Activated CD4-positive, CD25-positive, alpha-beta regulatory T cell treated with anti-CD3 and anti-CD28 coated beads, Interleukin-2, amount 50 U/mL, for 16 hours (primary cell): ENCODE measurements around the gene CAMKK2.
"Not testable (repeated sequence)": the region's sequence is repeated elsewhere in the genome, so short reads cannot be mapped to it uniquely, and the experiment has no call there.

Source experiments
- DNase-seq: peaks from one replicate; pipeline ENCODE4 v3.0.0-alpha.2; 2020; ENCODE audit warnings: low read depth, low spot score

The CAMKK2 gene

DNA sequence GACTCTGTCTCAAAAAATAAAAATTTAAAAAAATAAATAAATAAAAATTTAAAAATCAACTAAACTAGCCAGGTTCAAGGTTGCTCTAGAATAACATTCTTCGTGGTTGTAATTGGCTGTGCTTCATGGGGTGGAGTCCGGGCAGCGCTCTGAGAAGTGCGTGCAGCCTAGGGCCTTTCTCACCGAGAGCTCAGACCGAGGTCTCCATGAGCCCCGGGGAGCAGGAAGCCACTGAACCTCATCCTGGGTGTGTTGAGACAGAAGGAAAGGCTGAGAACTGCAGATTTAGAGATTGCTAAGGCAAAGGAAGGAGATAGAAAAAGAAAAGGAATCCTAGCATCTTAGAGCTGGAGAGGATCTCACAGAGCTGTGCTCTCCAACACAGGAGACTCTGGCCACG, 71.9 kb downstream of the CAMKK2 start:
- no peak for DNase-seq

DNA sequence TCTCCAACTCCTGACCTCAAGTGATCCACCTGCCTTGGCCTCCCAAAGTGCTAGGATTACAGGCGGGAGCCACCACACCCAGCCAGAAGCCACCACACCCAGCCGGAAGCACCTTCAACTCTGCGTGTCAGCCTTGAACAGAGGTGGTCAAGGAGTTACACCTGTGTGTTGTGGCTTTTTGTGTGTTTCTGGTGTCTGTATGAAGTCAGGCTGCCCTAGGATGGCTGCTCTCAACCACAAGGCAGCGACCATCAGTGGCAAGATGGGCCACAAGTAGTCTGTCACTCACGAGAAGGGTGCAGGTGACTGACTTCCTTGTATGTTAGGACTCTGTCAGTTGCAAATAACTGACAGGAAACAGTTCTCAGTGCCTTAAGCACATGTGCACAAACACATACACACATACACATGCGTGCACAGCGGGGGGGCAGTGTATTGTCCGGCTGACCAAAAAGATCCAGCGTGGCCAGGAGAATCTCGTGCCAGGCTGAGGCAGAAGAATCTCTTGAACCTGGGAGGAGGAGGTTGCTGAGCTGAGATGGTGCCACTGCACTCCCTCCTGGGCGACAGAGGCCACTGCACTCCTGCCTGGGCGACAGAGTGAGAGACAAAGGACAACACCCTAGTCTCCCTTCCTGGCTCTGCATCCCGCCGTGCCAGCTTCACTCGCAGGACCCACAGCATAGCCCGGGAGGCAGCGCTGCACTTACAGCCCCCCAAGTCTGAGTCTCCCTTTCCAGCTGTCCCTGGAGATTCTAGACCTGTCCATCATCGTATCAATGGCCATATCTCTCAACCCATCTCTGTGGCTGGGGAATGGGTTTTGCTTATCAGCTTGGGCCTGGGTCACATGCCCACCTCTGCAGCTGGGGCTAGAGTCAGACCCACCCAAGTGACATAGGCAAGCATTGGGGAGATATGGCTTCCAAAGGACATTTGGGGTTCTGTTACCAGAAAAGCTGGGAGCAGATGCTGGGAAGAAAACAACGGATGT, 72.9 kb downstream of the CAMKK2 start:
- no peak for DNase-seq

DNA sequence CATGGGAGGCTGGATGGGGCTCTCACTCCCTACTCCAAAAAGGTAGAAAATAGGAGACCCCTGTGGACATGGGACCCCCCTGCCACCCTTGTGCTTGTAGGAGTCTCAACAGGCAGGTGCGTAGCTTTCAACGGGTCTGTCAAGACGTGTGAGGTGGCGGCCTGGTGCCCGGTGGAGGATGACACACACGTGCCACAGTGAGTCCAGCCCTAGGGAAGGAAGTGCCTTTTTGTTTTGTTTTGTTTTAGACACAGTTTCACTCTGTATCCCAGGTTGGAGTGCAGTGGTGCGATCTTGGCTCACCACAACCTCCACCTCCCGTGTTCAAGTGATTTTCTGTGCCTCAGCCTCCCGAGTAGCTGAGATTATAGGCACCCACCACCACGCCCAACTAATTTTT, 73.7 kb downstream of the CAMKK2 start:
- DNase-seq = no peak

DNA sequence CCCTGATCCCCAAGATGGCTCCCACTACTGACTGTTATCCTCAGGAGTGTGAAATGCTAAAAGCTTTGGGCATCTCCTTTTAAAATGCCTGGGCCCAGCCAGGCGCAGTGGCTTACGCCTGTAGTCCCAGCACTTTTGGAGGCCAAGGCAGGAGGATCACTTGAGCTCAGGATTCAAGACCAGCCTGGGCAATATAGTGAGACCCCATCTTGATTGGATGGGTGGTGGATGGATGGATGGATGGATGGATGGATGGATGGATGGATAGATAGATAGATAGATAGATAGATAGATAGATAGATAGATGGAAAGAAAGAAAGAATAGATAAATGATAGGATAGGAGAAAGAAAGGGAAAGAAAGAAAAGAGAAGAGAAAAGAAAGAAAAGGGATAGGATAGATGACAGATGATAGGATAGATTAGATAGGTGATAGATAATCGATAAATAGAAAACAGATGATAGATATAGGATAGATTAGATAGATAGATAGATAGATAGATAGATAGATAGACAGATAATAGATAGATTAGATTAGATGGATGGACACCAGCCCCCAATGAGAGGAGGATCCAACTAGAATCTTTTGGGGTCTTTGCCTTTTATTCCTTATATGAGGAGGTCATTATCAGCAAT, 77.0 kb downstream of the CAMKK2 start:
- DNase-seq = no peak

DNA sequence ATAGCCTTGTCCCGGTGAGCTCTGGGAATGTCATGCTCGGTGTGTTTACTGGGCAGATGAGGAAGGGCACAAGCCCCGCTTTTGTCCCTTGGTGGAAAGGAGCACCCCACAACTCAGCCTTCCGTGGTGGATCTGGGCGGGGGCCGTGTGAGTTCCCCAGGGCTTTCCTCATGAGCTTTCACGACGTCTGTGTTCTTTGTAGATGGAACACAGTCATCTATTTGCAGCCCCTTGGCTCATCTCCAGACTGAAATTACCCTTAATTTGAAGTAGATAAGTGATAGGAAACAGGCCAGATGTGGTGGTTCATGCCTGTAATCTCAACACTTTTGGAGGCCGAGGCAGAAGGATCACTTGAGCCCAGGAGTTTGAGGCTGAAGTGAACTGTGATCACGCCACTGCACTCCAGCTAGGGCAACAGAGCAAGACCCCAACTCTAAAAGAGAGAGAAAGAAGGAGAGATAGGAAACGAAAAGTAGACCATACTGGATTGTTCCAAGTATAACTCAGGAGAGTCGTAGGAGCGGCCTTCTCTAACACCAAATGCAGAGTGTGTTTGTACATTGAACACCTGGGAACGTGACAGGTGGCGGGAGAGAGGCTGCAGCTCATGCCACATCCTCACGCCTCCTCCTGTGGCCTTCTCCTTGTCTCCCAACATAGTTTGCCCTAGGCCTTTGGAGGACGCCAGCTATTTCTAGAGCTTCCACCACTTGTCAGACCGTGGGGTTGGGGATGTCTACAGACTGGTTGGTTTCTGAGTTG, 77.7 kb downstream of the CAMKK2 start:
- no peak for DNase-seq

DNA sequence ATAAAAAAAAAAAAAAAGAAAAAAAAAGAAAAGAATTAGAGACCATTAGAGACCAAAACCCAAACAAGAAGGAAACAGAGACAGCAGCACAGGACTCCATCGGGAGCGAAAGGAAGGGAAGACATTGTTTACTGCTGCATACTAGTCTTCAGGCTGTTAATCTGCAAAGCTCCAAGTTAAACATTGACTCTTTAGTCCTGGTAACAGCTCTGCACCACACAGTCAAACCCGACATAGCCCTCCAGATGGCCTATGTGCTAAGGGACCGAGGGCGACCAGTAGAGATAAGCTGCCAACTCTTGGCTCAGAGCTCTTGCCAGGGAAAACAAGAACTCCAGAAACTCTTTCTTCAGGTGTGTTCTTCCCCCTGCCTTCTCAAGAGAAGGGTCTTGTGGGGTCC, 78.7 kb downstream of the CAMKK2 start:
- no peak for DNase-seq

DNA sequence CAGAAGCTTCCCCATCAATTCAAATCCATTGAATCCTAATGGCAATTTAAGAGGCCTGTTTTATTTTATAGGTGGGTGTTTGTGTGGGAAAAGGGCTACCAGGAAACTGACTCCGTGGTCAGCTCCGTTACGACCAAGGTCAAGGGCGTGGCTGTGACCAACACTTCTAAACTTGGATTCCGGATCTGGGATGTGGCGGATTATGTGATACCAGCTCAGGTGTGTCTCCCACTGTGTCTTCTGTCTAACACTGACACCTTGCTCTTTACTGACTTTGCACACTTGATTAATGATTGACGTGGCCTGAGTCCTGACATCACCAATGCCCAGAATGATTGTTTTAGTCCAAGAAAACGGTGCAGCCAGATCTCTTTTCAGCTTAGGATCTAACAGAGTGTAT, 79.4 kb downstream of the CAMKK2 start:
- DNase-seq = no peak

DNA sequence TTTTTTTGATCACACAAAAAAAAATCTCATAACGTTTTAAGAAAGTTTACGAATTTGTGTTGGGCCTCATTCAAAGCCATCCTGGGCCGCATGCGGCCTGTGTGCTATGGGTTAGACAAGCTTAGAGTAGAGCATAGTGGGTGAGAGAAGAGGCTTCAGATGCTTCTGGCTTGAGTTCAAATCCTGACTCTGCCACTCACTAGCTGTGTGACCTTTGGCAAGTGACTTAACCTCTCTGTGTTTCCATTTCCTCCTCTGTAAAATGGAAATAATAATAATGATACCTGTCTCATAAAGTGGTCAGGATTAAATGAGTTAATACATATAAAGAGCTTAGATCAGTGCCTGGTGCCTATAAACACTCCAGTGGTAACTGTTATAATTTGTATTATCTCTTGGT, 80.4 kb downstream of the CAMKK2 start:
- no peak for DNase-seq

DNA sequence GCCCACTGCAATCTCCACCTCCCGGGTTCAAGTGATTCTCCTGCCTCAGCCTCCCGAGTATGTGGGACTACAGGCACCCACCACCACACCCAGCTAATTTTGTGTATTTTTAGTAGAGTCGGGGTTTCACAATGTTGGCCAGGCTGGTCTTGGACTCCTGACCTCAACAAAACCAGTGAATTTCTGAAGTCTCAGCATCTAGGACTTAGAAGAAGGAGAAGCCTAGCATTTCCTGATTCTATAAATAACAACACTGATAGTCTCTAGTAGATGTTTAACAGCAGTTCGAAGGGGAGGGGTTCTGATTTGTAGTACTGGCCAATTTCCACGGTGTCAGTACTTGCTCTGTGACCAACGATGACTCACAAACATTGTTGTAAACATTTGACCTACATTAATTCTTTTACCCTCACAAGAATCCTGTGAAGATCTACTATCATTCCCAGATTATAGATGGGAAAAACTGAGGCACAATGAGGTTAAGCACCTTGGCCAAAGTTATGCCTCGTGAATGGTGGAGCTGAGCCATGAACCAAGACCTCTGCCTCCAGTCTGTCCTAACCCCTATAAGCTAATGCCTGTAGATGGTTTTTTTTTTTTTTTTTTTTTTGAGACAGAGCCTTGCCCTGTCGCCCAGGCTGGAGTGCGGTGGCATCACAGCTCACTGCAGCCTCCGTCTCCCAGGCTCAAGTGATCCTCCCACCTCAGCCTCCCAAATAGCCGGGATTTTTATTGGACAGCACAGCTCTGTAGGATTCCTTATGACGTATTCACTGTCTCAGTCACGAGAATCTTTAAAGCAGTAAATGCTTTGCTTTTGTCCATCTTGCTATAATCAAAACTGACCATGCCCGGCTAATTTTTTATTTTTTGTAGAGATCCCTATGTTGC, 81.4 kb downstream of the CAMKK2 start:
- DNase-seq = no peak

DNA sequence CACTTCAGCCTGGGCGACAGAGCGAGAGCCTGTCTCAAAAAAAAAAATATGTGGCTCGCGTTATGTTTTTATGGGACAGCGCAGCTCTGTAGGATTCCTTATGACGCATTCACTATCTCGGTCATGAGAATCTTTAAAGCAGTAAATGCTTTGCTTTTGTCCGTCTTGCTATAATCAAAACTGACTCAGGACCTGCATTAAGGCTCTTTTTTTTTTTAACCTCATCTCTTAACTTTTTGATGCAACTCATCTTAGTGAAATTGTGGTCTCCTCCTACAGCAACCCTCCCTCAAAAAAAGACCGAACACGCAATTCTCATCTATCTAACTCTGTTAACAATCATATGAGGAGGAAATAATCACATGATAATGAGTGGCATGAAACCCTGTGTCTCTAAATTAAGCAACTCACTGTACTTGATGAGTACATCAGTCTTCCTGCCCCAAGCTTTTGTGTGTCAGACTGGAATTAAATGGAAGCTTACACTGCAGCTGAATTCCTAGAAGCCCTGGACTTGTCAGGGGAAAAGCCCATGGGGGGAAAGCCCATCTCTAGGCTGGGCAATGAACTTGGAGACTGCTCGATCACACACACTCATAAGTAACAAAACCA, 82.2 kb downstream of the CAMKK2 start:
- peak; percentile 35 for DNase-seq

DNA sequence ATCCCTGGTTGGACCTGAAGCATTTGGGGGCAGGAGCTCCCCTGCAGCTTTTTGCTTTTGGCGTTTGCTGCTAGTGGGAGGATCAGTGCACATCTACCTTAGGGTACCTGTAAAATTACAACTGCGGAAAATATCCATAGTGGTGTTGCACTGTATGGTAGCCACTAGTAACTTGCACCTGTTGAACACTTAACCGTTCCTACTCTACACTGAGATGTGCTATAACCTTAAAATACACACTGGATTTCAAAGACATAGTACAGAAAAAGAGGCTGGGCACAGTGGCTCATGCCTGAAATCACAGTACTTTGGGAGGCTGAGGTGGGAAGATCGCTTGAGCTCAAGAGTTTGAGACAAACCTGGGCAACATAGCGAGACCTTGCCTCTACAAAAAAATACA, 83.6 kb downstream of the CAMKK2 start:
- DNase-seq = no peak

DNA sequence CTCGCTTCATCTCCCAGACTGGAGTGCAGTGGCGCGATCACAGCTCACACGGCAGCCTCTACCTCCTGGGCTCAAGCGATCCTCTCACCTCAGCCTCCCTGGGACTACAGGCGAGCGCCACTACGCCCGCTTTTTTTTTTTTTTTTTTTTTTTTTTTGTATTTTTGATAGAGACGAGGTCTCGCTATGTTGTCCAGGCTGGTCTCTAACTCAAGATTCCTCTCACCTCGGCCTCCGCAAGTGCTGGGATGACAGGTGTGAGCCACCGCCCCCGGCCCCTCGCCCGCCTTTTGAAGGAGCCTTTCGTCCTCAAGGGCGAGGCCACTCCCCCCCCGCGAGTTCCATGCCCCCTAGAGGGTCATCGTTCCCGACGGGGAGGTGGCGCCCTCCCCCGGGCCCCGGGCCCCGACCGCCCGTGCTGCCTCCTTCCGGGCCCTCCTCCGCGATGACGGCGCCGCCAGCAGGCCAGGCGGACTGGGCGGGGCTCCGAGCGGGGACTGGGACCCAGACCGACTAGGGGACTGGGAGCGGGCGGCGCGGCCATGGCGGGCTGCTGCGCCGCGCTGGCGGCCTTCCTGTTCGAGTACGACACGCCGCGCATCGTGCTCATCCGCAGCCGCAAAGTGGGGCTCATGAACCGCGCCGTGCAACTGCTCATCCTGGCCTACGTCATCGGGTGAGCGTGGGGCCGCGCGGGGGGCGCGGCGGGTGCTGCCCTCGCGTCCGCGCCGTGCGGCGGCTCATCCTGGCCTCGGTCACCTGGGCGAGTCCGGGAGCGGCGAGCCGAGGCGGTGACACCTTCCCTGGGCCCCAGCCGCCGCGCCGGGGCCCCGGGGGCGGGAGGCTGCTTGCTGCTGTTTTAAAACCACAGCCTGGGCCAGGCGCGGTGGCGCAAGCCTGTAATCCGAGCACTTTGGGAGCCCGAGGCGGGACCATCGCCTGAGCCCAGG, 86.6 kb downstream of the CAMKK2 start, which contains the start of gene P2RX4:
Gene P2RX4, plus strand, starts transcription at position 506 of the 949 bp plus-strand sequence. Its CDS starts 36 bp downstream, at position 542.
- peak; percentile 62 for DNase-seq

DNA sequence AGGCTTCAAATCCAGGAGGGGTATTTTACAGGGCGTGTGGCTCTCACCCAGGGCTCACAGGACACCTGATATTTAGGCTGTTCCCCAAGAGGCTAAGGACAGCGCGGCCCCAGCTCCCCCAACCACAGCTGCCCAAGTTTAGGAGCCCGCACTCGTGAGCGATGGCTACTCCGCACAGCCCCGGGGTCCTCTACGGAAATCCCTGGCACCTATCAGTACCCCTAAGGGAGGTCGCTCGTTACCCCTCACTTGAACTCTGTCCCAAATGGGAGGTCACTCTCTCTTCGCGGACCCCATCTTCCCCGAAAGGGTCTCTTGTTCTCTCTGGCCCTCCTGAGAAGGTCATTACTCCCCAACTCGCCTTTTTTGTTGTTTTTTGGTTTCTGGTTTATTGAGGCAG, 87.3 kb downstream of the CAMKK2 start:
- no peak for DNase-seq

DNA sequence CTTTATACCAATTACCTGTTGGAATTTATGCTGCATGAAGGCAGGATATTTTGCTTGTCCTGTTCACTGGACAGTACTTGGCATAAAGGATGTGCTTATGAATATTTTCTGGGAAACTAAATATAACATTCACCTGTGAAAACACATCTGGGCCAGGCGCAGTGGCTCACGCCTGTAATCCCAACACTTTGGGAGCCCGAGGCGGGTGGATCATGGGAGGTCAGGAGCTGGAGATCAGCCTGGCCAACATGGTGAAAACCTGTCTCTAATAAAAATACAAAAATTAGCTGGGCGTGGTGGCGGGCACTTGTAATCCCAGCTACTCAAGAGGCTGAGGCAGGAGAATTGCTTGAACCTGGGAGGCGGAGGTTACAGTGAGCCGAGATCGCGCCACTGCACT, 87.9 kb downstream of the CAMKK2 start:
- not testable (repeated sequence) for DNase-seq

DNA sequence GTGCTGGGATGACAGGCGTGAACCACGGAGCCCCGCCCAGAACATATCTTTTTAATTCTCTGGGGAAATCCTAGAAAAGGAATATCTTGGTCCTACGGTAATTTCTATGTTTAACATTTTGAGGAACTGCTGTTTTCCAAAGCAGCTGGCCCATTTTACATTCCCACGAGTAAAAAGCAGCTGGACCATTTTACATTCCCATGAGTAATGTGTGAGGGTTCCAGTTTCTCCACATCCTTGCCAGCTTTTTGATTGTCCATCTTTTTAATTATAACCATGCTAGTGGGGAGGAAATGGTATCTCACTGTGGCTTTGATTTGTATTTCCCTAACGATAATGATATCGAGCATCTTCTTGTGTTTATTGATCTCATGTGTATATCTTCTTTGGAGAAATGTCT, 91.0 kb downstream of the CAMKK2 start:
- no peak for DNase-seq

DNA sequence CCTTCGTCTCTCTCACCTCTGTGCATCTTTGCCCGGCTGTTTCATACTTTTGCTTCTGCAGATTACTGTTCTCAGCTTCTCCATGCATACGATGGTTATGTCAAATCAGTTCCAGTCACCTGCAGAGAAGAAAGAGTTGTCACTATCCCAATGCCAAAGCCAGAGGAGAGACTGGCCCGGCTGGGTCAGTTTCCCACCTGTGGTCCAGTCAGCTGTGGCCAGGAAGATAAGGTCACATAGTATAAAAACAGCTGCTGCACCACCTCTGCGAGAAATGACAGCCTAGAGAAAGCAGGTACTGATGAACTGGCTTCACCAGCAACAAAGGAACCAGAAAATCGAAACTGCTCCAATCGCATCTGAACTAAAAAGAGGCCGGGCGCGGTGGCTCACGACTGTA, 93.0 kb downstream of the CAMKK2 start:
- DNase-seq = no peak

DNA sequence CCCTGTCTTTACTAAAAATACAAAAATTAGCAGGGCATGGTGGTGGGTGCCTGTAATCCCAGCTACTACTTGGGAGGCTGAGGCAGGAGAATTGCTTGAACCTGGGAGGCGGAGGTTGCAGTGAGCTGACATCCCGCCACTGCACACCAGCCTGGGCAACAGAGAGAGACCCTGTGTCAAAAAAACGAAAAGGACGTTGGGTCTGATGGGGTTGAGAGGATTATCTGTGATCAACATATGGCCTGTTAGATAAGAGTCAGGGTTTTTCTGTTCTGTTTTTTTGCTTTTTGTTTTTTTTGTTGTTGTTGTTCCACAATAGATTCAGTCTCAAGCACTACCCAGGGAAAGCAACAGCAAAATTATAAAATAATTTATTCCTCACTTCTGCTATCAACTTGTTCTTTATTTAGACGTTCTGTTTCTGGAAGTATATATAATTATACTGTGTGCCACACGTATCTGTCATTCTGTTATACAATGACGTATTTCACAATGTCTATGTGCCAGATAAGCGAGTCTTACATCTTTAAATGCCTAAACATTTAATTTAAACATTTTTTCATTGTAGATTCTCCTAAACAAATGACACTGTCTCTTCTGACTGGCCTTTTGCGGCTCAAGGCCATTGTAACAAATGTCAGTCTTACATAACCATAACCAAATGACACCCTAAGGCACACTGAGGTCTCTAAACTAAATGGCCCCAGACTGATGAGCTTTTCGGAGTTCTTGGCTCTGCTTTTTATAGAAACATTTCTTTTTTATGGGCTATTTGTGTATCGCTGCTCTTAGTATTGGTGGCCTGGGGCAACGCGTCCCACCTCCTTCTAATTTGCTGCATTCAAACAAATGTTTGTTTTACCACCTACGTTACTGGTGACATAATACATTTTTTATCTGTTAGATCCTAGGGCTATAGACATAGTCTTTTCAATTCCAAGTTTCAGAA, 93.8 kb downstream of the CAMKK2 start:
- no peak for DNase-seq

DNA sequence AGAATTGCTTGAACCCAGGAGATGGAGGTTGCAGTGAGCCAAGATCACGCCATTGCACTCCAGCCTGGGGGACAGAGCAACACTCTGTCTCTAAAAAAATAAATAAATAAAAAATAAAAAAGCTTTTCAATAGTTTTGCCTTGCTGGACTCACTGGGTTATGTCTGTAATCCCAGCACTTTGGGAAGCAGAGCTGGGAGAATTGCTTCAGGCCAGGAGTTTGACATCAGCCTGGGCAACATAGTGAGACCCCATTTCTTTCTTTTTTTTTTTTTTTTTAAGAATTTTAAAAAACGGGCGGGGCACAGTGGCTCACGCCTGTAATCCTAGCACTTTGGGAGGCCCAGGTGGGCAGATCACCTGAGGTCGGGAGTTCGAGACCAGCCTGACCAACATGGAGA, 95.4 kb downstream of the CAMKK2 start:
- not testable (repeated sequence) for DNase-seq
